Fibroblast of peridontal ligament (primary cell): ENCODE measurements around the gene NTM.
A peak's percentile ranks its signal among the peaks of the same experiment; 100 is the strongest.

Experiments used
- DNase-seq: peaks from one replicate; pipeline ENCODE4 v3.0.0-alpha.2; 2010; ENCODE audit errors: extremely low read depth

NTM gene

GRCh38 chr11:132106096-132106982, 735.9 kb downstream of the NTM start:
- DNase-seq, result no peak

GRCh38 chr11:132111316-132111715, 740.9 kb downstream of the NTM start:
- peak; percentile 71 for DNase-seq

- DNase-seq, result peak; percentile 98
These were observed 741.4 kb downstream of the NTM start for GRCh38 chr11:132111838-132112237.

- no peak for DNase-seq
These were observed 742.4 kb downstream of the NTM start for GRCh38 chr11:132112846-132113245.

GRCh38 chr11:132114185-132114584, 743.8 kb downstream of the NTM start:
- DNase-seq, result peak; percentile 62

GRCh38 chr11:132114743-132115142, 744.3 kb downstream of the NTM start:
- peak; percentile 57 for DNase-seq

GRCh38 chr11:132115454-132115853, 745.0 kb downstream of the NTM start:
- DNase-seq, result peak; percentile 68

- no peak for DNase-seq
These were observed 746.1 kb downstream of the NTM start for GRCh38 chr11:132116516-132116915.

GRCh38 chr11:132118661-132119060, 748.2 kb downstream of the NTM start:
- no peak for DNase-seq

GRCh38 chr11:132119573-132119972, 749.2 kb downstream of the NTM start:
- no peak for DNase-seq

GRCh38 chr11:132122735-132123134, 752.3 kb downstream of the NTM start:
- DNase-seq, result peak; percentile 57

- DNase-seq, result no peak
These were observed 753.0 kb downstream of the NTM start for GRCh38 chr11:132123449-132123848.

- no peak for DNase-seq
These were observed 753.7 kb downstream of the NTM start for GRCh38 chr11:132123854-132124835.

- DNase-seq, result peak; percentile 56
These were observed 755.8 kb downstream of the NTM start for GRCh38 chr11:132125988-132126871.

- peak; percentile 99 for DNase-seq
These were observed 756.8 kb downstream of the NTM start for GRCh38 chr11:132126973-132127899.

GRCh38 chr11:132127900-132128288, 757.5 kb downstream of the NTM start:
- no peak for DNase-seq

- no peak for DNase-seq
These were observed 760.6 kb downstream of the NTM start for GRCh38 chr11:132131047-132131446.

GRCh38 chr11:132131961-132132360, 761.5 kb downstream of the NTM start:
- DNase-seq, result no peak

GRCh38 chr11:132134322-132134721, 763.9 kb downstream of the NTM start:
- DNase-seq, result peak; percentile 16

GRCh38 chr11:132137289-132137980, 767.0 kb downstream of the NTM start:
- DNase-seq, result no peak
